Measurements from ENCODE around the gene HPRT1.

HPRT1 gene

DNA sequence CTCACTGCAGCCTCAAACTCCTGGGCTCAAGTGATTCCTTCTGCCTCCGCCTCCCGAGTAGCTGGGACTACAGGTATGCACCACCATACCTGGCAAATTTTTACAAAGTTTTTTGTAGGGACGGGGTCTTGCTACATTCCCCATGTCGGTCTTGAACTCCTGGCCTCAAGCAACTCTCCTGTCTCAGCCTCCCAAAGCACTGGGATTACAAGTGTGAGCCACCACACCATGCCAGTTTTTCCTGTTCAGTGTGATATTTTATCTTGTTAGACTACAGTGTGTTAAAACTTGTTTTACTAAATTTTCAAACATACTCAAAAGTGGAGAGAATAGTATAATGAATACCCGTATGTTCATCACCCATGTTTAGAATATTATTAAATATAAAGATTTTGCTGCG, 12.1 kb downstream of the HPRT1 start:
- H3K4me3 ChIP-seq (ENCODE audit: low read depth, low read length): no peak overlapping the region

DNA sequence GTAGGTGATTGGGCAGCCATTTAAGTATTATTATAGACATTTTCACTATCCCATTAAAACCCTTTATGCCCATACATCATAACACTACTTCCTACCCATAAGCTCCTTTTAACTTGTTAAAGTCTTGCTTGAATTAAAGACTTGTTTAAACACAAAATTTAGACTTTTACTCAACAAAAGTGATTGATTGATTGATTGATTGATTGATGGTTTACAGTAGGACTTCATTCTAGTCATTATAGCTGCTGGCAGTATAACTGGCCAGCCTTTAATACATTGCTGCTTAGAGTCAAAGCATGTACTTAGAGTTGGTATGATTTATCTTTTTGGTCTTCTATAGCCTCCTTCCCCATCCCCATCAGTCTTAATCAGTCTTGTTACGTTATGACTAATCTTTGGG, 16.3 kb downstream of the HPRT1 start:
- no peak overlapping the region for H3K4me3 ChIP-seq (ENCODE audit: low read depth, low read length)

DNA sequence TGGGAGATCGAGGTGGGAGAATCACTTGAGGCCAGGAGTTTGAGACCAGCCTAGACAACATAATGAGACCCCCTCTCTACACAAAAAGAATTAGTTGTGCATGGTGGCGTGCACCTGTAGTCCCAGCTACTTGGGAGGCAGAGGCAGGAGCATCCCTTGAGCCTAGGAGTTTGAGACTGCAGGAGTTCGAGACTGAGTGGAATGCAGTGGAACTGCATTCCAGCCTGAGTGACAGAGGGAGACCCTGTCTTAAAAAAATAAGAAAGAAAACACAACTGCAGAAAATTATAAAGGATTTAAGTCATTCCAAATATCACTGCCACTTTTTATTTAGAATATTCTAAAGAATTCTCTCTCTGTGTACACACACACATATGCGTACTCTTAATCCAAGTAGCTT, 18.4 kb downstream of the HPRT1 start:
- no peak overlapping the region for H3K4me3 ChIP-seq (ENCODE audit: low read depth, low read length)

DNA sequence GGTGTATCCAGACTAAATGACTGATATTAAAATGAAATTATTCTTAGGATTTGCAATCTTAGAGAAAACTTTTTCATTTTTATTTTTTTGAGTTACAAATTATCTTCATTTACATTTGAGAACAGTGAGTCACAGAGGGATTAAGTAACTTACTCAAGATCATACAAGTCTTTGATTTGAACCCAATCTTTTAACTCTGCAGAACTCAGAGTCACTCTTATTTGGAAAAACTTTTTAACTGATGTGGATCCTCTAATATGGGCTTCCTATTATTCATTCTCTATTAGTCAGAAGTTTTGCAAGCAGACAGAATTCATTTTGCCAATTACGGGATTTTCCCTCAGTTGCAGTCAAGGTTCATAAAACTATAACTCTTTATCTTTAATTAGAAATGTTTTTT, 20.1 kb downstream of the HPRT1 start:
- no peak overlapping the region for H3K4me3 ChIP-seq (ENCODE audit: low read depth, low read length)

DNA sequence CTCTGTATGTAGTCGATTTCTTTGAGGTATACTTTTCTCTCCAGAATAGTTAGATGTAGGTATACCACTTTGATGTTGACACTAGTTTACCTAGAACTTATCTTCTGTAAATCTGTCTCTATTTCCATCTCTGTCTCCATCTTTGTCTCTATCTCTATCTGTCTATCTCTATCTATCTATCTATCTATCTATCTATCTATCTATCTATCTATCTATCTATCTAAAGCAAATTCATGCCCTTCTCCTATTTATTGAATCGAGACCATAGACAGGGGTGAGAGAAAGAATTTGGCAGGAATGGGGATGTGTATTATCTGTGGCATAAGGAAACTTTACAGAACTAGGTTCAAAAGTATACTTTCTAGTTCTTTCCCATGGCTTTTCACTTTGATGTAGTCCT, 21.4 kb downstream of the HPRT1 start:
- H3K4me3 ChIP-seq (ENCODE audit: low read depth, low read length): no peak overlapping the region

DNA sequence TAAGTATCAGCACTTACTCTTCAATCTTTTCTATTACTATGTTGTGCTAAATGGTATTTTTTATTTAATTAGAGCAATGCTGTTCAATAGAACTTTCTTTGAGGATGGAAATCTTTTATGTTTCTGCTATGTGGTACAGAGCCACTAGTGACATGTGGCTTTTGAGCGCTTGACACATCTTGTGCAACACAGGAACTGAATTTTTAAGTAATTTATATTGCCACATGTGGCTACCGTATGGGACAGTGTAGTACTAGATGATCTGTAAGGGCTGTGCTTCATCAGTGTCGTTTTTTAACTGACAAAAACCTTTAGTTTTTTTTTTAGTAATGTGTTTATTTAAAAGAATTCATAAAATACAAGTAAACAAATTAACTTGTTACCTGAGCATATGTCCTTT, 22.4 kb downstream of the HPRT1 start:
- H3K4me3 ChIP-seq (ENCODE audit: low read depth, low read length): no peak overlapping the region

DNA sequence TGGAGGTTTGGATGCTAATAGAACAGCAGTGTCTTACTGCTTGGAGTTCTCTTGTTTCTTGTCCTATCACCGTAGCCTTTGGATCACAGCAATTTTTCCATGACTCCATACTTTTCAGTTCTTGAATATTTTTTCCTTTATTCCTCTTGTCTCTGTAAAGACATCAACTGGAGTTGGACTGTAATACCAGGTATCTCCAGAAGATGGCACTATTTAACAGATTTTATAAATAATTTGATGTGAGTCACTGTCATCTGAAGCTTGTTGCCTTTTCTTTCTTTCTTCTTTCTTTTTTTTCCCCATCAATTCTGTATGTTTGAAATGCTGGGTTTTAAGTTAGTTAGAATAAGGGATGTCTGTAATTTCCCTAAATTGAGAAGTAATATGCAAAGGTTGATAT, 24.1 kb downstream of the HPRT1 start:
- no peak overlapping the region for H3K4me3 ChIP-seq (ENCODE audit: low read depth, low read length)

DNA sequence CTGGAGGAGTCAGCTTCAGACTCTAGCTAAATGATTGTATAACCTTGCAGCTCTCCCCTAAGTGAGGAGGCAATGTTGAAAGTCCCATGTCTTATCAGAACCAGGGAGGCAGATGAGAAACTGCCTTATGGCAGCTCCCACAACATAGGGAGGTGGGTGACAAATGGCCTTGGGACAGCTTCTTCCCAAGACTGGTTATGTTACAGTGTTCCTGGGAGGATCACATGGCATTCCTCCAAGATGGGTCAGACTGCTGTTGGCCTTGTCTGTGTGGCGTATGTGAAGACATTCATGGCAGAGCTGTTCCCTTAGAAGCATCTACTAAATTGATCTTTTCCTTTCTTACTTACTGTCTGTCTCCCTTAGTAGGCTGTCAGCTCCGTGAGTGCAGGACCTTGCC, 42.0 kb downstream of the HPRT1 start:
- no peak overlapping the region for H3K4me3 ChIP-seq (ENCODE audit: low read depth, low read length)

DNA sequence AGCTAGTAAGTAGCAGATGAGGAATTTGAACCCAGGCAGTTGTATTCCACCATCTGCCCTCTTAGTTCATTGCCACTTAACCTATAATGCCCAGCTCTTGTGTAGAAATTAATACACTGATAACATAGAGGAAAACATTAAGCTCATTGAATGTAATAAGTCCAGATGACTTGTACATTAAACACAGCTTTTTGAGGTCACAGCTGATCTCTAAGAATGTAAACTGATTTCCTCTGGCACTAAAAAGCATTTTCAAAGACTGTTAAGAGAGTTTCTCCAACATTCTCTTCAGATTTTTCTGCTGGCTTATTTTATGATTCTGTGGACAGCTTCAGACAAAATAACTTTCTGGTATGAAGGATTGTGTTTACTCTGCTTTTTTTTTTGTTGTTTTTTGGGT, 42.7 kb downstream of the HPRT1 start:
- H3K4me3 ChIP-seq (ENCODE audit: low read depth, low read length): no peak overlapping the region

DNA sequence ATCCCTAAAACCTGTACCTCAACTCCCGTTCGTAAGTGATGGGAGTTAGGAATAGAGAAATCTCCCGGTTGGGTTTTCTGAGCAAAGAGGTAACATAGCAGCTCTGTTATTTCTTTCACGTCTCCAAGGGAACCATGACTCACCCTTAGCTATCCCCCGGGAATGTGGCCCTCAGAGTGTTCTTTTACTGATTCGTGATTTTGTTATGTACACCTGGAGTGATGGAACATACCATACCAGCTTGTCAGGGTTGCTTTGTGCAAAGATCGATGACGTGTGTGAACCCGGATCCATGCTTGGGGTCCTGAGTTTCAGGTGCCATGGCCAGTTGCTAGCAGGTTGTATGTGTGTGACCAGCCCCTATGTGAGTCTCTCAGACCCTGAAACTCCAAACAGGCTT, 52.6 kb downstream of the HPRT1 start:
- H3K4me3 ChIP-seq (ENCODE audit: low read depth, low read length): no peak overlapping the region

DNA sequence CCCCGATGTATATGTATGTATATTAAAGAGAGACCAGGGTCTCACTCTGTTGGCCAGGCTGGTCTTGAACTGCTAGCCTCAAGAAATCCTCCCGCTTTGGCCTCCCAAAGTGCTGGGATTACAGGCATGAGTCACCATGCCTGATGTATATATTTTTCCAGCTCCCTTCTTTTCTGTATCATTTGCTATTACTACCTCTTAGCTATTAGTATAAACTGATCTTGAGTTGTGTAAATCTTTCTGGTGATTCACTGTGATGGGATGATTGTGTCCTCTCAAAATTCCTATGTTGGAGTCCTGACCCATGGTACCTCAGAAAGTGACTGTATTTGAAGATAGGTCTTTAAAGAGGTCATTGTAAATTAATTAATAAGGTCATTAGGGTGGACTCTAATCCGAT, 53.1 kb downstream of the HPRT1 start:
- H3K4me3 ChIP-seq (ENCODE audit: low read depth, low read length): no peak overlapping the region

DNA sequence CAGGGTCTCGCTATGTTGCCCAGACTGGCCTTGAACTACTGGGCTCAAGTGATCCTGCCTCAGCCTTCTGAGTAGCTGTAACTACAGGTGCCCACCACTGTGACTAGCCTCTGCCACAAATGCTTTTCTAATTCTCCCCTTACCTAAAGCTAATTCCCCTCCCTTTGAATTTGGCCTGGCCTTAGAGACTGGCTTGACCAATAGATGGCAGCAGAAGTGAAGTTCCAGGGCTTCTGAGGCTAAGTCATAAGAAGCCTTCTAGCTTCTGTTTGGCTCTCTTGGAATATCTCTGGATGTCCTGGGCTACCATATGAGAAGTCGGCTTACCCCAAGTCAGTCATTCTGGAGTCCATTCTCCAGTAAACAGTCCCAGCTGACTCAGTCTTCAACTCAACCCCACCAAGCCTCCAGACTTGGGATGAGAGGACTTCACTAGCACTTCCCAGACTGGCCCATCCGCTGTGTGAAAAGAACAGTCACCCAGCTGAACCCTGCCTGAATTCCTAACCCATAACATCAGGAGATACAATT, 61.0 kb downstream of the HPRT1 start:
- no peak overlapping the region for H3K4me3 ChIP-seq (ENCODE audit: low read depth, low read length)

DNA sequence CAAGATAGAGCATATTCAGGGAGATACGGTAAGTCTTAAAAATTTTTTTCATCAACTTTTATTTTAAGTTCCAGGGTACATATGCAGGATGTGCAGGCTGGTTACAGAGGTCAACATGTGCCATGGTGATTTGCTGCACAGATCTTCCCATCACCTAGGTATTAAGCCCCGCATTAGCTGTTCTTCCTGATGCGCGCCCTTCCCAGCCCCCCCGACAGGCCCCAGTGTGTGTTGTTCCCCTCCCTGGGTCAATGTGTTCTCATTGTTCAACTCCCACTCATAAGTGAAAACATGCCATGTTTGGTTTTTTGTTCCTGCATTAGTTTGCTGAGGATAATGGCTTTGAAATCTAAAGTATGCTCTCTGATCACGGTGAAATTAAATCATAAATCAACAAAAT, 64.2 kb downstream of the HPRT1 start:
- H3K4me3 ChIP-seq (ENCODE audit: low read depth, low read length): no peak overlapping the region

DNA sequence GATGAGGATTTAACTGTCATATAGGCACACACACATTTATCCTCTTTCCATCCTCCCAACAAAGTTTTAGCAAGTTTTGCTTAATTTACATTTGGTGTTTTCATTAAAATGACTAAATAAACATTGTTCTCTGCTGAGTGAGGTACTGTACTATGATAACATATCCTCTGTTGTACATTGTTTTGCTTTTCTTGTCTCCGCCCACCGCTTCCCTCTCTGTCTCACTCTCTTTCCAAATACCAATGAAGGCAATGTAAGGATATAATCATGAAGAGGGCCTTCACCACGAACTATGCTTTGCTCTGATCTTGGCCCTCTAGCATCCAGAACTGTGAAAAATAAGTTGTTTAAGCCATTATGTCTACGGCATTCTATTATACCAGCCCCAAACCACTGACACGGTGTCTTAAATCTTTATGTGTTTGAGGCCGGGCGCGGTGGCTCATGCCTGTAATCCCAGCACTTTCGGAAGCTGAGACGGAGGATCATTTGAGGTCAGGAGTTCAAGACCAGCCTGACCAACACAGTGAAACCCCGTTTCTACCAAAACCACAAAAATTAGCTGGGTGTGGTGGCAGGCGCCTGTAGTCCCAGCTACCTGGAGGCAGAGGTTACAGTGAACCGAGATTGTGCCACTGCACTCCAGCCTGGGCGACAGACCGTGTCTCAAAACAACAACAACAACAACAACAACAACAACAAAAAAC, 65.3 kb downstream of the HPRT1 start:
- no peak overlapping the region for H3K4me3 ChIP-seq (ENCODE audit: low read depth, low read length)

DNA sequence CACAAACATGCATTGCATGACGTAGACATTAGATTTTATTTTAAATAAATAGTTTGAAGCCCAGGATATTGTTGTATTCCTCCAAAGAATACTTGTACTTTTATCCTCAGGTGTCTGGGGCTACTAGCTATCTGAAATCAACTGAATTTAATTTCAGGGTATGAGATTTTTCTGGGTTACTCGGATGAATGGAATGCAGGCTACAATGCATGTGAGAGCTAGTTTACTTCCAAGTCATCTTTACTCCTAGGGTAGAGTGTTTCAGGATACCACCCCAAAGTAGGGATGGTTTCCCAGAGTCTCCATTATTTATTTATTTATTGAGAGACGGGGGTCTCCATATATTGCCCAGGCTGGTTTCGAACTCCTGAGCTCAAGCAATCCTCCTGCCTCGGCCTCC, 66.4 kb downstream of the HPRT1 start:
- no peak overlapping the region for H3K4me3 ChIP-seq (ENCODE audit: low read depth, low read length)

DNA sequence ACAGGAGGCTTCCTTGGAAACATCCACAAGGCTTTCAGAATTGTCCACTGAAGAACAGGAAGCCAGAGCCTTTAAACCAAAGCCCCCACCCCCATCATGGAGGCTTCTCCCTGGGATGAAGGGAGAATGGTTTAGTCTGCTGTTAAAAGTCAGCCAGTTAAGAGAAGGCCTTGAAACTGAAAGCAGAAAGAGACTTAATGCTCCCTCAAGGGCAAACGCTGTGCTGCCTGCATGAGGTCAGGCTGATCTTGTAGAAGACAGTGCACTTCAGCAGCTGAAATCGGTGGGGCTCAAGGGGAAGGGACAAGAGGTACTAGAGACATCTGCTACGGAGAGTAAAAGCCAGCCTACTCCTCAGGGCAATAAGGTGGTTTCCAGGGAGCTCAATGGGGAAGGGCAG, 69.0 kb downstream of the HPRT1 start:
- no peak overlapping the region for H3K4me3 ChIP-seq (ENCODE audit: low read depth, low read length)

DNA sequence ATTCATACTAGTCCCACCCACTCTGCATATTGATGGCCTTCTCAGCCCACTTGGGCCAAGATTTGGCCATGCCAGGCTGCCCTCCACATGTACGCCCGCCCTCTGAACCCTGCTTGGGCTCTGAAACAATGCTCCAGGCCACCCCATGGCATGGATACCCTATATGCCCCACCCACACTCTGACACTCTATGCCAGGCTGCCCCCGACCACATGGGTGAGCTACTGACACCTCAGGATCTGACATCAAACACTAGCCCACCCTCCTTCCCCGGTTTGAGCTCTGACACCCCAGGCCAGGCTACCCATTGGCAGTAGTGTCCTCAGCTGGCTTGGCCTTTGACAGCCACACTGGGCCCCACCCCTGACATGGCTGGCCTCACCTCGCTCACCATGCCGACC, 69.5 kb downstream of the HPRT1 start:
- no peak overlapping the region for H3K4me3 ChIP-seq (ENCODE audit: low read depth, low read length)

DNA sequence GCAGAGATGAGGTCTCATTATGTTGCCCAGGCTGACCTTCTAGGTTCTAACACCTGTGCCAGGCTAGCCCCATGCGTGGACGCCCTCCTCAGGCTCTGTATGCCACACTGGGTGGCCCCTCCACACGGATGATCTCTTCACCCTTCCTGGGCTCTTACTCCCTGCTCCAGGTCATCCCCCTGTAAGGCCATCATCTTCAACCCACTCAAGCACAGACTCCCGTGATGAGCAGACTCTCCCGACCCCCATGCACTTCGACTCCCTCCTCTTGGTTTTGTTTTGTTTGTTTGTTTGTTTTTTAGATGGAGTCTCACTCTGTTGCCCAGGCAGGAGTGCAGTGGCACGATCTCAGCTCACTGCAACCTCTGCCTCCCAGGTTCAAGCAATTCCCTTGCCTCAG, 70.9 kb downstream of the HPRT1 start:
- no peak overlapping the region for H3K4me3 ChIP-seq (ENCODE audit: low read depth, low read length)

DNA sequence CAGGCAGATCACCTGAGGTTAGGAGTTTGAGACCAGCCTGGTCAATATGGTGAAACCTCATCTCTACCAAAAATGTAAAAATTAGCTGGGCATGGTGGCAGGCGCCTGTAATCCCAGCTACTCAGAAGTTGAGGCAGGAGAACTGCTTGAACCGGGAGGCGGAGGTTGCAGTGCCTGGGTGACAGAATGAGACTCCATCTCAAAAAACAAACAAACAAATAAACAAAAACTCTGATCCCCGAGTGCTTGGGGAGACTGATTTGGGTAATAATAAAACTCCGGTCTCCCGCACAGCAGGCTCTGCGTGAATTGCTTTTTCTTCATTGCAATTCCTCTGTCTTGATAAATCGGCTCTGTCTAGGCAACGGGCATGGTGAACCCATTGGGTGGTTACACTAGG, 73.4 kb downstream of the HPRT1 start:
- H3K4me3 ChIP-seq (ENCODE audit: low read depth, low read length): no peak overlapping the region

DNA sequence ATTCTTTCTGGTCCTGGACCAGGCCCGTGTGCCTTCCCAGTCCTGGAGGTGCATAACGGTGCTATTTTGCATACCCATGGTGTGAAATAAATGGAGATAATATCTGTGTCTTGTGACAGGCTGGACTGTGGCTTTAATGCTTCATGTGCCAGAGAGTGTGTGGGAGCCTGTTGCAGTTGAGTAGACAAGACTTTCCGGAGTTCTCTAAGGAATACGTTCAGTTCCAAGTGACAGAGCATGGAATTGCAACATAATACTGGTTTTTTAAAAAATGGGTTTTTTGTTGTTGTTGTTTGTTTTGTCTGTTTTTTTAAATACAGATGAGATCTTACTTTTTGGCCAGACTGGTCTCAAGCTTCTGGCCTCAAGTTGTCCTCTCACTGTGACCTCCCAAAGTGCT, 74.0 kb downstream of the HPRT1 start:
- H3K4me3 ChIP-seq (ENCODE audit: low read depth, low read length): no peak overlapping the region

DNA sequence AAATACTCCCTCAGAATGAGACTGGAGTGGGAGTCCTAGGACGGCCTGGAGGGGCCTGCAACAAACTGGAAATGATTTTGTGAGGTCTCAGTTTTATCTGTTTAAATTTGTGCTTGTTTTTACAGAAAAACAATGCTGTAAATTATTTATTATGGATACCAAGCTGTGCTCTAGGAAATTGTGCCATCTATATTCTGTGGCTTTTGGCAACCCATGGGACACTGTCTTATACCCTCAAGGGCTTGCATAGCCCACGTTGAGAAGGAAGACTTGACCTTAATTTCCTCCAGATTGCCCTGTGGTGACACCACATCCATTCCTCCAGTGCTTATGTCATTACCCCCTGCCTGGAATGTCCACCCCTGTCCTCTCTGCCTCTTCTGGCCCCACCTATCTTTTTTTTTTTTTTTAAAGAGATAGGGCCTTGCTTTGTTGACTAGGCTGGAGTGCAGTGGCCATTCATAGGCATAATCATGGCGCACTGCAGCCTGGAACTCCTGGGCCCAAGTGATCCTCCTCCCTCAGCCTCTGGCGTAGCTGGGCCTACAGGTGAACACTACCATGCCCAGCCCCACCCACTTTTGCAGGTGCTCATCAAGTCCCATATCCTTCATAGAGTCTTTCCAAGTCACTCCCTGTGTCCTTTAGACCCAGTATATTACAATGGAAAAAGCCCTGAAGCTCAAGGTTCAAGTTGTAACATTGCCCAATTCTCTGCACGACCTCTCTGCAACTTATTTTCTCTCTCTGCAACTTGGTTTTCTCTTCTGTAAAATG, 77.4 kb downstream of the HPRT1 start:
- no peak overlapping the region for H3K4me3 ChIP-seq (ENCODE audit: low read depth, low read length)

DNA sequence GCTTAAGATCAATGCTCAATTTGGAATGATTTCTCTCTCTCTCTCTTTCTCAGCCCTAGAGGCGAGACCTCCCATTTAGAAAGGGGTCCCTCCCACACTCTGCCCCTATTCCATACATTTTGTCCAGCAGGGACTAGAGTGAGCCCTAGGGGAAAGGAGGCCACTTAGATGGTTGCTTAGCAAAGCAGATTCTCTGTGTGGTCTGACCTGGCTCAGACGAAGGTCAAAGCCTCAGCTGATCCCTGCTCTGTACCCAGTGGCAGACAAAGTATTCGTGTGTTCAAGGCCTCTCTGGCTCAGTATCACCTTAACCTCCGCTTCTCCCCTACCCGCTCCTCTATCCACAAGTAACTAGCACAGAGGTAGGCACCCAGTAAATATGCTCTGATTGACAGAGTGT, 78.4 kb downstream of the HPRT1 start:
- H3K4me3 ChIP-seq (ENCODE audit: low read depth, low read length): no peak overlapping the region

DNA sequence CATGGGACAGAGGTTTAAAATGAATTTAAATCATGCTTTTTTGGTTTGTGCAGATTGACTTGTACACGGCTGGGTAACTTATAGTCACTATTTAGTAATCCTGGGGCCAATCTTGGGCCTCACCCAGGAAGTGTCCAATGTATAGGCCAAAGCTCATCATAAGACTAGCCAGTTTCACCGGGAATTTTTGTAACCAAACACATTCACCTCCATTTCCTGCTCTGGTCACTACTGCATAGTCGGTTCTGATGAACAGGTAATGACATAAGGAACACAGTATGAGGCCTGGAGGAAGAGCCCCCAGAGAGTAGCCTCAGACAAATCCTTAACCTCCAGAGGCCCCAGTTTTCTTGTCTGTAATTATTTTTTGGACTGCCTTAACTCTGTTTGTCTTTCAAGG, 81.9 kb downstream of the HPRT1 start:
- H3K4me3 ChIP-seq (ENCODE audit: low read depth, low read length): no peak overlapping the region
